ENCODE measurements around the gene MRPS22. TPM values are rescaled to one million over a fixed set of nuclear protein-coding genes. Genes with fewer than 3 reads are reported as not detected.

MRPS22 gene
- total RNA-seq, 1 experiment from 2014 or later = 95.1 TPM

GRCh38 chr3:139317660-139318430, 26.0 kb upstream of the MRPS22 start:
- TSS peak; percentile 90 for BruUV-seq (replicated peaks)
- peak overlapping the region; percentile 62 for H3K9ac ChIP-seq (ENCODE audit: low read length)
- H2AFZ ChIP-seq (ENCODE audit: low read depth, low read length, poor library complexity, severe bottlenecking) = no peak overlapping the region
- H3K4me3 ChIP-seq (replicated peaks in 1 of 2; ENCODE audit: low read depth in 1 of 2, low read length in 2 of 2) = peak overlapping the region in 1 of 2 experiments; percentile 20; a peak in 2 of 4 replicates
- CTCF ChIA-PET = interaction anchor here (1.1 to 5.5 kb wide), 7 partner anchors 8 to 402 kb away, joined by 3 to 66 read pairs (median 5); no protein-coding TSS in a partner anchor
- H4K20me1 ChIP-seq (ENCODE audit: insufficient read depth) = no peaks in the 10 kb centered on the region
- intact Hi-C loops (cut with micrococcal nuclease) = loop anchor here (10.0 kb wide), 1 partner anchor 723 kb away; the partner anchor contains the start of gene CEP70
- peak; percentile 81 for ATAC-seq
- peaks cover 71 to 91% of the 10 kb centered on the region in 2 experiments for H3K4me1 ChIP-seq (ENCODE audit: control insufficient read depth in 1 of 2, insufficient read depth in 2 of 2, low read length in 2 of 2)
- no peaks in the 10 kb centered on the region for H3K79me2 ChIP-seq (ENCODE audit: insufficient read depth, low read length)
- POLR2A ChIA-PET = interaction anchor here (0.7 to 15.9 kb wide), 6 partner anchors 9 to 725 kb away, joined by 3 to 198 read pairs (median 5); no protein-coding TSS in a partner anchor
- no peaks in the 10 kb centered on the region for H3K36me3 ChIP-seq (ENCODE audit: control insufficient read depth in 1 of 2, insufficient read depth in 2 of 2, low read length in 2 of 2)
- TF ChIP-seq POLR2A (IDR thresholded peaks at IDR 0.05; ENCODE audit: borderline replicate concordance, extremely low read depth, insufficient read depth, insufficient read length) (peak; percentile 48), YY1 (IDR thresholded peaks at IDR 0.05; ENCODE audit: extremely low read depth, insufficient replicate concordance, low read depth, low read length) (peak; percentile 51), EZH2phosphoT487 (IDR thresholded peaks at IDR 0.05; ENCODE audit: borderline replicate concordance) (no peak), POLR2AphosphoS5 (IDR thresholded peaks at IDR 0.05; ENCODE audit: low read depth, low read length) (peak; percentile 65)
- DNase-seq (ENCODE audit: low read depth, low spot score) = peak; percentile 79
- RAD21 ChIA-PET (ENCODE audit: low non-redundant PET in 1 of 2, low total read pairs in 2 of 2, uncharacterized antibody in 2 of 2, unreplicated experiment in 2 of 2) = interaction anchor here in 1 of 2 experiments (0.7 to 2.7 kb wide), 2 partner anchors 15 to 205 kb away, joined by 3 to 7 read pairs; no protein-coding TSS in a partner anchor
- no peaks in the 10 kb centered on the region for H3K9me2 ChIP-seq (ENCODE audit: insufficient read depth)
- peak overlapping the region; percentile 94 for H3K27ac ChIP-seq (ENCODE audit: low read depth, low read length)
- H3K27me3 ChIP-seq (ENCODE audit: insufficient read depth, low read length) = no peaks in the 10 kb centered on the region
- peak overlapping the region; percentile 72 for H3K4me2 ChIP-seq (ENCODE audit: low read length)
- no peaks in the 10 kb centered on the region for H3K9me3 ChIP-seq (ENCODE audit: control insufficient read depth in 1 of 2, insufficient read depth in 1 of 2, low read depth in 1 of 2, low read length in 2 of 2)

GRCh38 chr3:139318431-139318816, 25.4 kb upstream of the MRPS22 start:
- H3K4me1 ChIP-seq (ENCODE audit: control insufficient read depth in 1 of 2, insufficient read depth in 2 of 2, low read length in 2 of 2) = peaks cover 65 to 85% of the 10 kb centered on the region in 2 experiments
- no peak overlapping the region for H2AFZ ChIP-seq (ENCODE audit: low read depth, low read length, poor library complexity, severe bottlenecking)
- TF ChIP-seq POLR2AphosphoS5 (IDR thresholded peaks at IDR 0.05; ENCODE audit: low read depth, low read length) (peak; percentile 58), MAX (IDR thresholded peaks at IDR 0.05) (no peak)
- H3K79me2 ChIP-seq (ENCODE audit: insufficient read depth, low read length) = no peaks in the 10 kb centered on the region
- peak overlapping the region; percentile 94 for H3K27ac ChIP-seq (ENCODE audit: low read depth, low read length)
- peak overlapping the region; percentile 72 for H3K4me2 ChIP-seq (ENCODE audit: low read length)
- H3K9me2 ChIP-seq (ENCODE audit: insufficient read depth) = no peaks in the 10 kb centered on the region
- no peaks in the 10 kb centered on the region for H4K20me1 ChIP-seq (ENCODE audit: insufficient read depth)
- H3K36me3 ChIP-seq (ENCODE audit: control insufficient read depth in 1 of 2, insufficient read depth in 2 of 2, low read length in 2 of 2) = no peaks in the 10 kb centered on the region
- peak overlapping the region; percentile 62 for H3K9ac ChIP-seq (ENCODE audit: low read length)
- no peak for DNase-seq (ENCODE audit: low read depth, low spot score)
- H3K4me3 ChIP-seq (replicated peaks in 1 of 2; ENCODE audit: low read depth in 1 of 2, low read length in 2 of 2) = peak overlapping the region in 1 of 2 experiments; percentile 20; a peak in 2 of 4 replicates
- no peaks in the 10 kb centered on the region for H3K9me3 ChIP-seq (ENCODE audit: control insufficient read depth in 1 of 2, insufficient read depth in 1 of 2, low read depth in 1 of 2, low read length in 2 of 2)
- ChIA-PET POLR2A (interaction anchor here (0.8 to 15.9 kb wide), 5 partner anchors 9 to 725 kb away, joined by 3 to 198 read pairs (median 7); no protein-coding TSS in a partner anchor), CTCF (interaction anchor here (1.1 to 5.5 kb wide), 9 partner anchors 8 to 403 kb away, joined by 3 to 66 read pairs (median 5); no protein-coding TSS in a partner anchor), RAD21 (ENCODE audit: low non-redundant PET in 1 of 2, low total read pairs in 2 of 2, uncharacterized antibody in 2 of 2, unreplicated experiment in 2 of 2) (interaction anchor here in 1 of 2 experiments (2.7 kb wide), 1 partner anchor 206 kb away, joined by 7 read pairs; no protein-coding TSS in a partner anchor)
- intact Hi-C loops (cut with micrococcal nuclease) = loop anchor here (10.0 kb wide), 1 partner anchor 724 kb away; the partner anchor contains the start of gene CEP70
- ATAC-seq = no peak
- no TSS peak for BruUV-seq (replicated peaks)
- H3K27me3 ChIP-seq (ENCODE audit: insufficient read depth, low read length) = no peaks in the 10 kb centered on the region

Measured in HCT116 (cell line).